C4-2B (cell line): ENCODE data around the gene SALL1.

Experiments used
- ZFX ChIP-seq: fragments of 450-650 bp; IDR thresholded peaks from 2 replicates; pipeline ENCODE4 v1.6.1; 2017
- TF ChIP-seq, protein P1 (sequence below): fragments of 450-650 bp; conservative IDR thresholded peaks from 2 replicates; pipeline ENCODE4 v1.5.1; 2017; ENCODE audit warnings: mild to moderate bottlenecking

DNA sequence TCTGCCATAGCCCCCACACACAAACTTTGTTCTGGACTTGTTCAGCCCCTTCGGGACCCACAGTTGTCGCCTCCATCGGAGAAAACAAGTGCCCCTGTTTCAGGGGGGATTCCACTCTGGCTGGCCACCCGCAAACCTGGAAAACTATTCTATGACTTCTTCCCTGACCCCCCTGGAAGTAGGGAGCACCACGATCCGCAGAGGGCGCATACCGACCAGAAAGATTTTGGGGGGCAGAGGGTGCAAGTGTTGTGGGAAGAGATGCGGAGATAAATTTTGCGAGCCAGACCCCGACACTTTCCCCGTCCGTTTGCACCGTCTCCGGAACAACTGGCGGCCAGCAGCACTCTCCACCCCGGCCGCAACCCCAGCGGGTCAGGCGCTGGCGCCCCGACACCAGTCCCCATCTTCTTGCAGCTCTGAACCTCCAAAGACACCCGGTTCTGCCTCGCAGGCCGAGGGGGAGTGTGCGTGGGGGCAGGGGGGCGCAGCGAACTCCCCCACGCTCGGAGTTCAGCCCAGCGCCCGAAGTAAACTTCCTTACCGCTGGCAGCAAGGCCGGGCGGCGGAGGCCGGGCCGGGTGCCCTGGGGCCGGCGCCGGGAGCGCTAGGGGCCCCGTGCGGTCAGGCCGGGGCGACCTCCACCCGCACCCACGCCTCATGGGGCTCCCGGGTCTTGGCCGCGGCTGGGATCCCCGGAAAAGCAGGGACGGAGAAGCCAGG lies 744 bp downstream of the SALL1 start:
- TF ChIP-seq, protein P1, sequence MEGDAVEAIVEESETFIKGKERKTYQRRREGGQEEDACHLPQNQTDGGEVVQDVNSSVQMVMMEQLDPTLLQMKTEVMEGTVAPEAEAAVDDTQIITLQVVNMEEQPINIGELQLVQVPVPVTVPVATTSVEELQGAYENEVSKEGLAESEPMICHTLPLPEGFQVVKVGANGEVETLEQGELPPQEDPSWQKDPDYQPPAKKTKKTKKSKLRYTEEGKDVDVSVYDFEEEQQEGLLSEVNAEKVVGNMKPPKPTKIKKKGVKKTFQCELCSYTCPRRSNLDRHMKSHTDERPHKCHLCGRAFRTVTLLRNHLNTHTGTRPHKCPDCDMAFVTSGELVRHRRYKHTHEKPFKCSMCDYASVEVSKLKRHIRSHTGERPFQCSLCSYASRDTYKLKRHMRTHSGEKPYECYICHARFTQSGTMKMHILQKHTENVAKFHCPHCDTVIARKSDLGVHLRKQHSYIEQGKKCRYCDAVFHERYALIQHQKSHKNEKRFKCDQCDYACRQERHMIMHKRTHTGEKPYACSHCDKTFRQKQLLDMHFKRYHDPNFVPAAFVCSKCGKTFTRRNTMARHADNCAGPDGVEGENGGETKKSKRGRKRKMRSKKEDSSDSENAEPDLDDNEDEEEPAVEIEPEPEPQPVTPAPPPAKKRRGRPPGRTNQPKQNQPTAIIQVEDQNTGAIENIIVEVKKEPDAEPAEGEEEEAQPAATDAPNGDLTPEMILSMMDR, result no peak
- no peak for TF ChIP-seq ZFX
